HG02610 (cell line): ENCODE results near the gene REPIN1.

ENCODE experiments used
- ATAC-seq: cut with Tn5 transposase; IDR thresholded peaks from one replicate; pipeline ENCODE4 v1.9.1; 2021; ENCODE audit warnings: mild to moderate bottlenecking, moderate library complexity; ENCODE audit not compliant: unreplicated experiment

REPIN1 gene

DNA sequence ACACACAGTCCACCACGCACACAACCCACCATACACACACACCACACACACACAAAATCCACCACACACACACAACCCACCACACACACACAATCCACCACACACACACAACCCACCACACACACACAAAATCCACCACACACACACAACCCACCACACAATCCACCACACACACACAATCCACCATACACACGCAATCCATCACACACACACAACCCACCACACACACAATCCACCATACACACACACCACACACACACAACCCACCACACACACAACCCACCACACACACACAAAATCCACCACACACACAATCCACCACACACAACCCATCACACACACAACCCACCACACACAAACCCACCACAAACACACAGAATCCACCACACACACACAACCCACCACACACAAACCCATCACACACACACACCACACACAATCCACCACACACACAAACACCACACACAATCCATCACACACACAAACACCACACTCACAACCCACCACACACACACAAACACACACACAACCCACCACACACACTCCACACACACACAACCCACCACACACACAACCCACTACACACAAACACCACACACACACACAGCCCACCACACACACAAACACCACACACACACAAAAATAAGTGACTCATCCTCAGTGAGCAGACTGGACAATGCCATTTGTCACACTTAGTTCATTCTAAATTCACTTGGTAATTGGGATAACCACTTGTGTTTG is 8.8 kb upstream of the REPIN1 start:
- no peak for ATAC-seq

DNA sequence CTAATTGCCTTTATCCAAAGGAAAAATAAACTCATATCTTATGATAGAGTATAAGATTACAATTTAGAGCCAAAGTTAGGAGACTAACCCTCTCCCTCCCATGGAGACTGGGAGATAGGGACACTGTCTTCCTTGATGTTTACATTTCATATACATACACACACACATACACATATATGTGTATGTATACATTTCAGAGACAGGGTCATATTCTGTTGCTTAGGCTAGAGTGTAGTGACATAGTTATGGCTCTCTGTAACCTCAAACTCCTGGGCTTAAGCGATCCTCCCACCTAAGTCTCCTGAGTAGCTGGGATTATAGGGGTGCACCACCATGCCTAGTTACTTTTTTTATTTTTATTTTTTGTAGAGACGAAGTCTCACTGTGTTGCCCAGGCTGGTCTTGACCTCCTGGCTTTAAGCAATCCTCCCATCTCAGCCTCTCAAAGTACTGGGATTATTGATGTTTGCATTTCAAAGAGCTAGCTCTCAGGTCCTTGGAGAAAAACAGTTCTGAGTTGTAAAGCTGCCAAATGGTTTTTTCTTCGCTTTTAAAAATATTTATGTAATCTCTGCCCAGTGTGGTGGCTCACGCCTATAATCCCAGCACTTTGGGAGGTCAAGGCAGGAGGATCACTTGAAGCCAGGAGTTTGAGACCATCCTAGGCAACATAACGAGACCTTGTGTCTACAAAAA is 8.1 kb upstream of the REPIN1 start:
- no peak for ATAC-seq

DNA sequence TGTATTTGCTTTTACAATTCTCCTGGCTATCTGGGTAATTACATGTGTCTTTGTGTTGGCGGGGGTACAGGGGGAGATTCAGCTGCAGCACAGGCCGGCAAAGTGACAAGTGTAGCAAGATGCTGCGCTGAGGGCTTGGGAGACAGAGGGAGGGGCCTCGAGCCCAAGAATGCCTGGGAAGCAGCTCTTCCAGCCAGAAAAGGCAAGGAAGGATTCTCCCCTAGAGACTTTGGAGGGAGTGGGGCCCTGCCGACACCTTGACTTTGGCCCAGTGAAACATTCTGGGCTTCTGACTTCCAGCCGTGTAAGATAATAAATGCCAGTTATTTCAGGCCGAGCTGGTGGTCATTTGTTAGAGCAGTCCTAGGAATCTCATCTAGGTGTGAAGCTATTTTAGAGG is 7.2 kb upstream of the REPIN1 start:
- no peak for ATAC-seq

DNA sequence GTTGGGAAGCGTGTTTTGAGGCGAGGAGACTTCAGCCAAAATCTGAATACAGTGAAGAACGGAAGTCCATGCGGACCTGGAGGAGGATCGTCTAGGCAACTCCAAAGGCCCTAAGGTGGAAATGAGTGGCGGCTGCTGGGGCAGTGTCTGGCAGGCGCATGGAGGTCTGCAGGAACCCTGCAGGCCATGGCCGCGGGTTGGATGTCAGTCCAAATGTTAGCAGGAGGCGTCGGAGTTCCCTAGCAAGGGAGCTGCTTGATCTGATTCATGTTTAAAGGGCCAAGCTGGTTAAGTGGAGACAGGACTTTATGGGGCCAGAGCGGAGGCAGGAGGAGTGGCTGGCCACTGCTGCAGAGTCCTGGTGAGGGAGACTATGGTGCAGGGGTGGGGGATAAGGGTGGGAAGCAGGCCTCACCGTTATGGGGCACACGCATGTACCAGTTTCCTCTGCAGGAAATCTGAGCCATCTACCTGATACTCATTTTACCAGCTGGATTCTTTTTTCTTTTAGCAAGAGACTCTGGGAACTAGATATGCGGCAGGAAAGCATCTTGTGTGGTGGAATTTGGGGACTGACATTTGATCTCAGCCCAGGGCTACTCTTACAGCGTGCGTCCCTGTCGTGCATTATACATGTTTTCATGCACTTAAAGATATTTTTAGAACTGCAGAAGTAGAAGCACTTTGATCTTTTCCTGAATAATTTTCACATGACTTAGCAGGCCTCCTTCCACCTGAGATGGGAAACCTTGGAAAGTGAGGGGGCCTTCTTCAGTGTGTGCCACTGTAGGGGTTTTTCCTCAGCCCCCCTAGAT is 6.6 kb upstream of the REPIN1 start:
- no peak for ATAC-seq

DNA sequence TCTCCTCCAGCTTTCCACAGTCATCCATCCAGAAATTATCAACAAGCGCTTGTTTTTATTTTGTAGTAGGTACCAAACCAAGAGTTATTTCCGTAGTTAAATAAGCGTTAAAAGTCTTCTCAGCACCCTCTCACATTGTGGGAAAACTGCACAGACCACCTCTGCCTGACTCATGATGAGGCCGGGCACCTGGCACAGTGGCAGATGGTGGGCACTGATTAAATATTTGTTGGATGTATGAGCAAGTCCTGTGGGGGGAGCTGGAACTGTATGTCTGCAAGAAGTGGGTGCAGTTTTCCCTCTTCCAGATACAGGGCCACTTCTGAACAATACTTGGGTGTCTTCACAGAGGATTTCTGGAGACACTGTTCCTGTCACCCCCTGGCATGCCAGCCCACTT is 5.3 kb upstream of the REPIN1 start:
- ATAC-seq, result no peak

DNA sequence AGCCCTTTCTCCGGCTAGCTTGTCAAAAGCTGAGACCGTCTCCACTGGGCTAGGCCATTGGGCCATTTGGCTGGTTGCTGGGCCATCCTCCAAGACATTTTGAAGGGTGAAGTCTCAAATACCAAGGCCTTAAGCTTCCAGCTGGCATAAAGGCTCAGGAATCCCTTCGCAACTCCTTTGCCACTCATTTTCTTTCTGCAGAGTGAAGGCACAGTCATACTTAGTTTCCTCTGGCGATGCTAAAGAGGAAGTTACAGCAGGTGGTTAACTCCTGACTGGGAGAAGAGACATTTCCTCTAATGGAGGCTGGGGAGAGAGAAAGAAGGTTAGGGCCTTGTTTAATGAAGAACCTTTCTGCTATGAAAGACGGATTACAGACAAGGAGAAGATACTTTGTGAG is 4.8 kb upstream of the REPIN1 start:
- no peak for ATAC-seq

DNA sequence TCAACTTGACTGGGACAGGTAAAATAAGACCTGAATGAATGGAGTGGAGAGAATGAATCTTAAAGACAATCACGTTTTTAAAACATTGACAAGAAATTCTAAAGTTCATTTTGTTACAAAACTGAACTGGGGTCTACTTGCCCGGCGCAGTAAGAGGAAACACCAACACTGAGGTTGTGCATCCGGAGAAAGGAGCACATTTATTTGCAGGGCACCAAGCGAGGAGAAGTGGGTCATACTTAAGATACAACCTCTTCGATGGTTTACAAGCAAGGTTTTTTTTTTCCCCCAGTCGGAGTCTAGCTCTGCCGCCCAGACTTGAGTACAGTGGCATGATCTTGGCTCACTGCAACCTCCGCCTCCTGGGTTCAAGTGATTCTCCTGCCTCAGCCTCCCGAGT is 3.4 kb upstream of the REPIN1 start:
- no peak for ATAC-seq

DNA sequence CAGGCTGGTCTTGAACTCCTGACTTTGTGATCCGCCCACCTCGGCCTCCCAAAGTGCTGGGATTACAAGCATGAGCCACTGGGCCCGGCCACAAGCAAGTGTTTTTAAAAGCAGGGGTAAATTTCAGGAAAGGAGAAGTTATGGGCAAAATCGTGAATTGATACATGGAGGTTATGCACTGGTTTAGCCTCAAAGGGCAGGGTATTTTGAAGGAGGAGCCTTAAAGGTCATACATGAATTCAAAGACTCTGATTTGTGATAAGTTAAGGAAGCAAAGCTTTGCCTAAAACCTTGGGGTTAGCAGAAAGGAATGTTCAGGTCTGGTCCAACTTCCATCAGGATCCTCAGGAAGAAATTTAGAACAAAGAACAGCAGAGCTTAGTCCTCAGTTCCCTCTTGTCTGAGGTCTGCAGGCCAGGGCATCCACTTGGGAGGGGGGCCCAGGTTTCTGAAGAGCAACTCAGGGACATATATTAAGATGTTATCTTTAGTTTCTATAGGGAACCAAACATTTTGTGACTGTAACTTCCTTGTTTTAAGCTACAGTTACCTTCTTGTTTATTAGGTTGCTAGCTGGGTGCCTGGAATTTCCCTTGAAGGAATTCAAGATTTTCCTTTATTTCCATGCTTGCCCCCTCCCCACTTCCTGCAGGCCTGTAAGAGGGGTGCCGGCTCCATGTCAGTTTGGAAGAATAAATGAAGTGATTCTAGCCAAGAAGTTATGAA is 2.8 kb upstream of the REPIN1 start:
- ATAC-seq, result no peak

DNA sequence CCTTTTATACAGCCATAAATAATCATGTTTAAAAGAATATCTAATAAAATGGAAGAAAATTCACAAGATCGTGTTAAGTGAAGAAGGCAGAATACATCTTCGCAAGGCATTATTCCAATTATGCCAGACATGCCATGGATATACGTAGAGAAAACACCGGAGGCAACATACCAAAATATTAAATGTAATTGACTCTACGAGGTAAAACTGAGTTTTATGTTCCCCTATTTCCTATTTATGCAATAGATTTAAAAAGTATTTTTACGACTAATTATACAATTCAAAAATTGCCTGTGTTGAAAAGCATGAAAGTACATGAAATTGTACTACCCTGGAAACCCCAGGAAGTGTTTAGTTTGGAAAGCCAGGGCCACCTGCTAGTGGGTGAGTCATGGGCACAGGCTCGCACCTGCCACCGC is 936 bp upstream of the REPIN1 start:
- ATAC-seq, result no peak

DNA sequence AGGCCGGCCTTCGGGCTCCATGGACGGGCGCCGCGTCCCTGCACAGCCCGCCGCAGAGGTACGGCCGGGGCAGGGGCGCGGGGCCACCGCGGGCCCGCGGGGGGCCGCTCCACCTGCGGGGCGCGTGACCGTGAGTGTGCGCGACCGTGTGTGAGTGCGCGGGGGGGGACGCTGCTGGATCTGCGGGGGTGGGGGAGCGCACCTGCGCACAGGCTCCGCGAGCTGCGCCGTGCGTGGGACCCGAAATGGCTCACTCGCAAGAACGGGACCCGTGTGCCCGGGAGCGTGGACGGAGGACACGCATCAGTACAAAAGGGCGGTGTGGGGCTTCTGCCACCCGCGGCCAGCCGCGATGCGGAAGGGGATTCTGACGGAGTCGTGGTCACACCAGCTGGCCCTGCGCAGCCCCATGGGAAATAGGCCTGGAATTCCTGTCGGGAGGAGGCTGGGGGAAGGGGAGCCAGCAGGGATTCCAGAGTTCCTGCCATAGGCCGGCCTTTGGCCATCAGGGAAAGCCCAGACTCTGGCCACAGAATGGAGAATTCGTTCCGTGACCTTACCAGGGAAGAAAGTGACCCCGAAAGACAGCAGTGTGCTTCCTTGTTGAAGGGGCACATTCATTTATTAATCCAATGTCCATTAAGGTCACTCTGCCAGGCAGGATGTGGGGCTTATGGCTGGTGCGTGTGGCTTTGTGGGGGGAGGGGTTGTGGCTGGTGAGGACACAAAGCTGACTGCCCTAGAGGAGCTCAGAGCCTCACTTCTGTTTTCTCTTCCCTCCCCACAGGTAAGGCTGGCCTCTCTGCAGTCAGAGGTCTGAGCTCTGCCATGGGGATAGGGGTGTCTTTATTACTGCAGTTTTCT is 494 bp downstream of the REPIN1 start:
- ATAC-seq, result peak; percentile 33

DNA sequence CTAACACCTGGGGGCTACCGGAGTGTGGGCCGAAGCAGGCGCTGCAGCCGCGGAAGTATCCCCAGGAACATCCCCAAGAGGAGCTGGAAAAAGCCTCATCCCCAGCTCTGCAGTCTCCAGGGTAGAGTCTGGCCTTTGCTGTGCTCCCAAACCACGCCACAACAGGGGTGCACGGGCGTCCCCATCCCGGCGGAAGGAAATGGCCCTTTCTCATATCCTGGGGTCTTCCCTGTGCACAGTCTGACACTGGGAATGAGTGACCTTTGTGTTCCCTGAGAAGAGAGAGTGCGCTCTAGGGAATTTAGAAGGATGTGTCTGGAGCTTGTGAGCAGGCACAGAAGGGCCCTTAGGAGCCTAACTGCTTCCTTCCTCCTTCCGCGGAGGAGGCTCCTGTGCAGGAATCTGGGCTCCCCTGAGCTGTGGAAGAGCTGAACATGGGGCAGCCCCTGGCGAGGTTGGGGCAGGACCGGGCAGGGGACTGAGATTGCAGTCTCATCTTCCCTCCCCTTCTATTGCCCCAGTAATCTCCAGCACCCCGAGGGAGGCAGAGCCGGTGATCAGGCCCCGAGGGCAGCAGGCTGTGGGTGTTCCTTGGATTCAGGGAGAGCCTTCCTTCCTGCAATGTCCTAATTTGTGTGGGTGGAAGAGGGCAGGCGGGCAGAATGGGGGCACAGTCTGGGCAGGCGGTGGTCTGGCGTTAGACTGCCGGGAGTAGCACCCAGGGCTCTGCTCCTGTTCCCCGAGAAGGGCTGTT is 1.3 kb downstream of the REPIN1 start:
- no peak for ATAC-seq

DNA sequence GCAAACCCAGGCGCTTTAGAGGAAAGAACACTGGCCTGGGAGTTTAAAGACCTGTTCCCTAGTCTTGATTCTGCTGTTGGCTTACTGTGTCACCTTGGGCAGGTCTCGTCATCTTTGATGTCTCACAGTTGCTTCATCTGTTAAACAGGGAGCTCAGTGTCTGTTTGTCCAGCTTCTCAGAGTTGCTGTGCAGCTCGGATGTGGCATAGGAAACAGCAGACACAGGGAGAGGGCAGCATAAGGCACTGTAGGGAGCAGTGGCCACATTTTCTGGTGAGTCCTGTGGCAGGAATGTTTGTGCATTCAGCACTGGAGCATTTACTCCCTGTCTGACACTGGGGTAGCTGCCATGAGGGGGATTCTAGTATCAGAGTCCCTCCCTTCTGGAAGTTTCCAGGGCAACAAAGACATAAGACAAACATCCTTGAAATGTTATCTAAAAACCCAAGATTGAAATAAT is 2.0 kb downstream of the REPIN1 start:
- no peak for ATAC-seq

DNA sequence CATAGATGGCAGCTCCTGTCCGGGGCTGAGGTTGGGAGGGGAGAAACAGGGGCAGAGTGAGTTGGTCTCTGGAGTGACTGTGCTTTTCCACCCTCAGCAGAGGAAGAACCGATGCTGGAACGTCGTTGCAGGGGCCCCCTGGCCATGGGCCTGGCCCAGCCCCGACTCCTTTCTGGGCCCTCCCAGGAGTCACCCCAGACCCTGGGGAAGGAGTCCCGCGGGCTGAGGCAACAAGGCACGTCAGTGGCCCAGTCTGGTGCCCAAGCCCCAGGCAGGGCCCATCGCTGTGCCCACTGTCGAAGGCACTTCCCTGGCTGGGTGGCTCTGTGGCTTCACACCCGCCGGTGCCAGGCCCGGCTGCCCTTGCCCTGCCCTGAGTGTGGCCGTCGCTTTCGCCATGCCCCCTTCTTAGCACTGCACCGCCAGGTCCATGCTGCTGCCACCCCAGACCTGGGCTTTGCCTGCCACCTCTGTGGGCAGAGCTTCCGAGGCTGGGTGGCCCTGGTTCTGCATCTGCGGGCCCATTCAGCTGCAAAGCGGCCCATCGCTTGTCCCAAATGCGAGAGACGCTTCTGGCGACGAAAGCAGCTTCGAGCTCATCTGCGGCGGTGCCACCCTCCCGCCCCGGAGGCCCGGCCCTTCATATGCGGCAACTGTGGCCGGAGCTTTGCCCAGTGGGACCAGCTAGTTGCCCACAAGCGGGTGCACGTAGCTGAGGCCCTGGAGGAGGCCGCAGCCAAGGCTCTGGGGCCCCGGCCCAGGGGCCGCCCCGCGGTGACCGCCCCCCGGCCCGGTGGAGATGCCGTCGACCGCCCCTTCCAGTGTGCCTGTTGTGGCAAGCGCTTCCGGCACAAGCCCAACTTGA is 2.7 kb downstream of the REPIN1 start:
- ATAC-seq, result no peak

DNA sequence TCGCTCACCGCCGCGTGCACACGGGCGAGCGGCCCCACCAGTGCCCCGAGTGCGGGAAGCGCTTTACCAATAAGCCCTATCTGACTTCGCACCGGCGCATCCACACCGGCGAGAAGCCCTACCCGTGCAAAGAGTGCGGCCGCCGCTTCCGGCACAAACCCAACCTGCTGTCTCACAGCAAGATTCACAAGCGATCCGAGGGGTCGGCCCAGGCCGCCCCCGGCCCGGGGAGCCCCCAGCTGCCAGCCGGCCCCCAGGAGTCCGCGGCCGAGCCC is 3.3 kb downstream of the REPIN1 start:
- no peak for ATAC-seq

DNA sequence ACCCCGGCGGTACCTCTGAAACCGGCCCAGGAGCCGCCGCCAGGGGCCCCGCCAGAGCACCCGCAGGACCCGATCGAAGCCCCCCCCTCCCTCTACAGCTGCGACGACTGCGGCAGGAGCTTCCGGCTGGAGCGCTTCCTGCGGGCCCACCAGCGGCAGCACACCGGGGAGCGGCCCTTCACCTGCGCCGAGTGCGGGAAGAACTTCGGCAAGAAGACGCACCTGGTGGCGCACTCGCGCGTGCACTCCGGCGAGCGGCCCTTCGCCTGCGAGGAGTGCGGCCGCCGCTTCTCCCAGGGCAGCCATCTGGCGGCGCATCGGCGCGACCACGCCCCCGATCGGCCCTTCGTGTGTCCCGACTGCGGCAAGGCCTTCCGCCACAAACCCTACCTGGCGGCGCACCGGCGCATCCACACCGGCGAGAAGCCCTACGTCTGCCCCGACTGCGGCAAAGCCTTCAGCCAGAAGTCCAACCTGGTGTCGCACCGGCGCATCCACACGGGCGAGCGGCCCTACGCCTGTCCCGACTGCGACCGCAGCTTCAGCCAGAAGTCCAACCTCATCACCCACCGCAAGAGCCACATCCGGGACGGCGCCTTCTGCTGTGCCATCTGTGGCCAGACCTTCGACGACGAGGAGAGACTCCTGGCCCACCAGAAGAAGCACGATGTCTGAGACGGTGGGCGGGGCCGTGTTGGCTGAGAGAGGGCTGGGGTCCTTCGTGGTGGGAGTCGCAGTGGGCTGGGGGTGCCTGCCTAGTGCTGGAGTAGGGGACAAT is 3.8 kb downstream of the REPIN1 start:
- ATAC-seq, result no peak

DNA sequence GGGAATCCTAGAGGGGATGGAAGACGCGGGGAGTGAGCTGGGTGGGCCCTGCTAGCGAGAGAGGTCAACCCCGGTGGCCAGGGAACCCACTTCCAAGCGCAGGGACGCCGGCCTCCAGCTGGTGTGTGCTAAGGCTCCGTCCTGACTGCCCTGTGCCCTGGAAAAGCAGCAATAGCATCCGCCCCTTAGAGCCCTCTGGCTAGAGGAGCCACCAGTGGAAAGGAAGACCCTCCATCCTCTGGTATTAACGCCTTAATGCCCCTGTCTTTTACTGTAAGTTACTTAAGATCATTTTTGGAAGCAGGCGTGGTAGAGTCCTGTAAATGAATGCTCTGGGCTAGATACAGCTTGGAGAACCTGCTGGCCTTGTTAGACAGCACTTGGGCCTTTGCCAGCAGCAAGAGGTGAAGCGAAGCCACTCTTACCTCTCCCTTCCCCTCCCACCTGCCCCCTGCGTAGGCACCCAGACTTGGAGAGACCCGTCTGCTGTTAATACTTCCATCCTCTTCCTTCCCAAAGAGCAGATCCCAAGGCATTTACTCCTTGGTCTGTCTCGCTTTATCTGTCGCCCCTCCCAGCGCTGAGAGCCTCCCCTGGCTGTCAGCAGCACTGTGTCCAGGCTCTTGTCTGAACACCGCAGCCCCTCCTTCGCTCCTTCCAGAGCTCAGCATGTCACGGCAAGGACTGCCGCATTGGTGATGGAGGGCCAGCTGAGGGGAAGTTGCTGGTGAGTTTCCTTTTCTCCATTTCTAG is 4.6 kb downstream of the REPIN1 start:
- no peak for ATAC-seq

DNA sequence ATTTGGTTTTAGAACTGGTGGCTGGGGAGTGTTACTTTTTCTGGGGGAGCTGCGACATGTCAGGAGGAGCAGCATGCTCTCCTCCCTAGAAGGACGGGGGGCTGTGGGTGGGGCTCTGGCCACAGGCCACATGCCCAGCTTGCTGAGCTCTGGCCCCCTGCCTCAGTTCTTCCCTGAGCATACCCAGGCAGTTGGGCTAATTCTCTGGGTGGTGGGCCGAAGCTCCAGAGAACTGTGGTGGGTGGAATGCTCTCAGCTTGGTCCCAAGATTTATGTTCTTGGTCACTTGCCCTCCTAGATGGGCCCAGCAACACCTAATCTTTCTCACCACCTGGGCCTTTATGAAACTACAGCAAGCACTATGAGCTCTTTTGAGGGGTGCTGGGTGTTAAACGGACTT is 5.4 kb downstream of the REPIN1 start:
- no peak for ATAC-seq
